Endothelial cell of umbilical vein (primary cell): ENCODE data around the gene CFAP300. TPM values are rescaled to one million over a fixed set of nuclear protein-coding genes. Genes with fewer than 3 reads are reported as not detected.

Experiments
- BruUV-seq: library from RNA; stranded (reverse); fragments of 400-500 nt; replicated peaks from 2 replicates; lab custom pipeline; 2021; lab: Mats Ljungman, UMichigan
- CTCF ChIA-PET: fragments of 300-600, 350-600 bp; sonication (Branson Sonifier 250); formaldehyde crosslinking; loops from one replicate; lab custom pipeline; 2021; ENCODE audit warnings: antibody characterized with exemption, inconsistent platforms; lab: Charles Lee
- POLR2A ChIA-PET: fragments of 300-600, 350-600 bp; sonication (Branson Sonifier 250); formaldehyde crosslinking; loops from one replicate; lab custom pipeline; 2021; ENCODE audit warnings: antibody characterized with exemption, inconsistent platforms; lab: Charles Lee
- DNase-seq: peaks from one replicate; pipeline ENCODE4 v3.0.0-alpha.2; 2011; ENCODE audit warnings: low read depth, low spot score
- FAIRE-seq: peaks from 2 replicates; lab custom pipeline; 2011; peaks lifted over from hg19 to GRCh38; lab: Jason Lieb, UNC
- H2AFZ ChIP-seq: 2 replicates; pipeline ENCODE4 v1.6.0; 2012; ENCODE audit warnings: low read depth, low read length, control low read depth, inconsistent platforms
- H3K27ac ChIP-seq: 2 replicates; pipeline ENCODE4 v1.5.1; 2011; ENCODE audit warnings: low read depth, mild to moderate bottlenecking, control low read depth, low read length, moderate library complexity; ENCODE audit not compliant: insufficient read depth
- H3K27me3 ChIP-seq, 2 experiments: 2 replicates each; pipeline versions ENCODE4 v1.6.0 to v1.6.1; 2011; ENCODE audit warnings: low read length in 2 of 2, mixed read lengths in 1 of 2; ENCODE audit not compliant: control insufficient read depth in 2 of 2, insufficient read depth in 2 of 2
- H3K36me3 ChIP-seq, 2 experiments: 2 replicates in 1 of 2; 3 replicates in 1 of 2; pipeline ENCODE4 v1.5.1; 2011; ENCODE audit warnings: low read length in 2 of 2, mild to moderate bottlenecking in 1 of 2, moderate library complexity in 1 of 2; ENCODE audit not compliant: control insufficient read depth in 2 of 2, insufficient read depth in 2 of 2; ENCODE audit errors: extremely low read depth in 1 of 2
- H3K4me1 ChIP-seq: 3 replicates; pipeline ENCODE4 v1.5.1; 2011; ENCODE audit warnings: mild to moderate bottlenecking, low read length; ENCODE audit not compliant: control insufficient read depth, insufficient read depth; ENCODE audit errors: extremely low read depth
- H3K4me2 ChIP-seq: 2 replicates; pipeline ENCODE4 v1.6.1; 2011; ENCODE audit warnings: low read length, control low read depth, mixed read lengths; ENCODE audit not compliant: insufficient read depth
- H3K4me3 ChIP-seq, 3 experiments: fragments of 200-600 bp in 1 of 3; sonication (generic), shearing (Covaris generic) in 1 of 3; replicated peaks in 1 of 3; 2 replicates each; pipeline ENCODE4 v1.5.1; 2011 to 2016; ENCODE audit warnings: control low read depth in 3 of 3, low read length in 3 of 3, mild to moderate bottlenecking in 2 of 3, inconsistent platforms in 1 of 3, low read depth in 1 of 3, moderate library complexity in 1 of 3; ENCODE audit not compliant: insufficient read depth in 1 of 3
- H3K79me2 ChIP-seq: 2 replicates; pipeline ENCODE4 v1.6.0; 2012; ENCODE audit warnings: low read length, inconsistent platforms; ENCODE audit not compliant: control insufficient read depth, insufficient read depth
- H3K9ac ChIP-seq: replicated peaks from 2 replicates; pipeline ENCODE3; 2011; ENCODE audit warnings: low read length, control low read depth; ENCODE audit not compliant: insufficient read depth; ENCODE audit errors: extremely low read depth
- H3K9me1 ChIP-seq: replicated peaks from 3 replicates; pipeline ENCODE4 v1.6.0; 2011; ENCODE audit warnings: mild to moderate bottlenecking, low read length; ENCODE audit not compliant: control insufficient read depth, insufficient read depth; ENCODE audit errors: extremely low read depth
- H3K9me3 ChIP-seq: replicated peaks from 2 replicates; pipeline ENCODE4 v1.5.1; 2012; ENCODE audit warnings: low read length, inconsistent platforms; ENCODE audit not compliant: control insufficient read depth, insufficient read depth
- H4K20me1 ChIP-seq: replicated peaks from 2 replicates; pipeline ENCODE3; 2011; ENCODE audit warnings: mild to moderate bottlenecking, low read length; ENCODE audit not compliant: control insufficient read depth, insufficient read depth; ENCODE audit errors: extremely low read depth
- CTCF ChIP-seq, 2 donors: IDR thresholded peaks; 1 replicate in 1 of 2; 2 replicates in 1 of 2; pipeline ENCODE4 v1.5.1; 2011; ENCODE audit warnings: low read length in 2 of 2, mild to moderate bottlenecking in 2 of 2, moderate library complexity in 2 of 2, control low read depth in 1 of 2, inconsistent platforms in 1 of 2, low read depth in 1 of 2; ENCODE audit not compliant: insufficient read depth in 1 of 2; ENCODE audit errors: extremely low read depth in 1 of 2
- EZH2 ChIP-seq: IDR thresholded peaks from 2 replicates; pipeline ENCODE4 v1.6.1; 2012; ENCODE audit warnings: borderline replicate concordance, low read depth, mild to moderate bottlenecking, moderate library complexity, low read length, inconsistent platforms; ENCODE audit not compliant: severe bottlenecking
- FOS ChIP-seq: IDR thresholded peaks from 2 replicates; pipeline ENCODE4 v1.6.1; 2011; ENCODE audit warnings: mild to moderate bottlenecking, low read length, moderate library complexity, borderline replicate concordance; ENCODE audit not compliant: insufficient read depth
- GATA2 ChIP-seq: IDR thresholded peaks from 2 replicates; pipeline ENCODE4 v1.7.0; 2011; ENCODE audit warnings: low read depth, mild to moderate bottlenecking, moderate library complexity, mixed read lengths, low read length; ENCODE audit not compliant: insufficient read length, insufficient read depth
- JUN ChIP-seq: IDR thresholded peaks from 2 replicates; pipeline ENCODE4 v1.6.1; 2011; ENCODE audit warnings: borderline replicate concordance, low read depth; ENCODE audit not compliant: insufficient read length, insufficient read depth
- MAX ChIP-seq: IDR thresholded peaks from 2 replicates; pipeline ENCODE4 v1.6.1; 2011; ENCODE audit not compliant: insufficient read depth, insufficient read length
- MYC ChIP-seq: IDR thresholded peaks from one replicate; pipeline ENCODE4 v1.6.1; 2011; ENCODE audit warnings: mild to moderate bottlenecking, low read depth, low read length
- POLR2A ChIP-seq: IDR thresholded peaks from 2 replicates; pipeline ENCODE4 v1.6.1; 2012; ENCODE audit warnings: low read depth, mild to moderate bottlenecking, control low read depth, low read length
- POLR2AphosphoS5 ChIP-seq: IDR thresholded peaks from 2 replicates; pipeline ENCODE4 v1.6.1; 2012; ENCODE audit warnings: low read depth, mild to moderate bottlenecking, control low read depth, low read length, moderate library complexity; ENCODE audit not compliant: insufficient read depth
- dilution Hi-C: fragments of 300-500 bp; cut with MboI; formaldehyde crosslinking; loops from one replicate; pipeline ENCODE4 v1.15.0; 2019; ENCODE audit warnings: low sequenced_read_pairs; ENCODE audit not compliant: extremely low pct_ligation_motif_present
- intact Hi-C: fragments of 100-400 bp; cut with micrococcal nuclease; formaldehyde crosslinking; loops from one replicate; pipeline ENCODE4 v1.10.0; 2022
- polyA plus RNA-seq, 4 experiments: library from polyadenylated mRNA; depleted of rRNA in 3 of 4; stranded (reverse) in 3 of 4; unstranded in 1 of 4; fragments of >200 nt; gene quantifications; 2 replicates each; pipeline versions ENCODE4 v1.2.1 to v1.2.3, GENCODE V29; 2011 to 2012; ENCODE audit warnings: missing spikeins in 1 of 4
- total RNA-seq: library from RNA; stranded (reverse); gene quantifications from 2 replicates; pipeline ENCODE4 v1.2.3, GENCODE V29; 2021

The CFAP300 gene
- total and polyA plus RNA-seq, 2 donors (not counting 3 experiments of a cell fraction or from before 2014, with no cell fraction given), result 0.07 TPM; not detected in 1

- no peak overlapping the region for H3K9ac ChIP-seq
- no peaks in the 10 kb centered on the region for H3K9me3 ChIP-seq
- no peak overlapping the region for H3K4me3 ChIP-seq
- peaks cover 45% of the 10 kb centered on the region for H4K20me1 ChIP-seq
- ChIA-PET POLR2A (no interaction called here), CTCF (interaction anchor here (1.5 kb wide), 1 partner anchor 168 kb away, joined by 3 read pairs; no protein-coding TSS in a partner anchor)
- no peak overlapping the region for H2AFZ ChIP-seq
- H3K79me2 ChIP-seq, result no peaks in the 10 kb centered on the region
- TF ChIP-seq GATA2 (no peak), MAX (no peak), EZH2 (no peak), POLR2AphosphoS5 (no peak), JUN (no peak), CTCF (IDR thresholded peaks at IDR 0.05; ENCODE audit: extremely low read depth in 1 of 2, insufficient read depth in 1 of 2, low read depth in 1 of 2, low read length in 2 of 2) (no peak), MYC (no peak), POLR2A (no peak), FOS (no peak)
- peaks cover 6 to 36% of the 10 kb centered on the region in 2 experiments for H3K27me3 ChIP-seq
- no peaks in the 10 kb centered on the region for H3K9me1 ChIP-seq
- DNase-seq (no peak), FAIRE-seq (no peak)
- H3K36me3 ChIP-seq, result peaks cover 2 to 3% of the 10 kb centered on the region in 2 experiments
- dilution Hi-C loops (no loop called here), intact Hi-C loops (loop anchor here (10.0 kb wide), 1 partner anchor 675 kb away; the partner anchor contains the start of gene MMP1)
- no peak overlapping the region for H3K4me2 ChIP-seq
- no TSS peak for BruUV-seq
- no peak overlapping the region for H3K27ac ChIP-seq
- H3K4me1 ChIP-seq, result peaks cover 8% of the 10 kb centered on the region
Measured at GRCh38 chr11:102119997-102120396, 72.8 kb downstream of the CFAP300 start.
